BLaER1 (cell line): ENCODE results near the gene PPARD.
"Not testable (repeated sequence)": the region's sequence is repeated elsewhere in the genome, so short reads cannot be mapped to it uniquely, and the experiment has no call there.

ENCODE experiments used
- H3K27ac ChIP-seq: shearing (Covaris generic); formaldehyde crosslinking; 2 replicates; pipeline ENCODE4 v1.8.1; 2022
- H3K27me3 ChIP-seq: shearing (Covaris generic); formaldehyde crosslinking; 2 replicates; pipeline ENCODE4 v1.8.1; 2022
- H3K36me3 ChIP-seq: shearing (Covaris generic); formaldehyde crosslinking; 2 replicates; pipeline ENCODE4 v1.8.1; 2022
- H3K4me1 ChIP-seq: shearing (Covaris generic); formaldehyde crosslinking; 2 replicates; pipeline ENCODE4 v1.8.1; 2022
- H3K4me2 ChIP-seq: shearing (Covaris generic); formaldehyde crosslinking; 2 replicates; pipeline ENCODE4 v1.8.1; 2022
- H3K4me3 ChIP-seq: shearing (Covaris generic); formaldehyde crosslinking; 2 replicates; pipeline ENCODE4 v1.8.1; 2022
- H3K9ac ChIP-seq: shearing (Covaris generic); formaldehyde crosslinking; 2 replicates; pipeline ENCODE4 v1.8.1; 2022
- H3K9me3 ChIP-seq: shearing (Covaris generic); formaldehyde crosslinking; 2 replicates; pipeline ENCODE4 v1.8.1; 2022
- H4K20me1 ChIP-seq: shearing (Covaris generic); formaldehyde crosslinking; 2 replicates; pipeline ENCODE4 v1.8.1; 2022
- Cebpa-rat ChIP-seq: shearing (Covaris generic); IDR thresholded peaks from 2 replicates; pipeline ENCODE4 v1.8.1; 2022

PPARD gene

DNA sequence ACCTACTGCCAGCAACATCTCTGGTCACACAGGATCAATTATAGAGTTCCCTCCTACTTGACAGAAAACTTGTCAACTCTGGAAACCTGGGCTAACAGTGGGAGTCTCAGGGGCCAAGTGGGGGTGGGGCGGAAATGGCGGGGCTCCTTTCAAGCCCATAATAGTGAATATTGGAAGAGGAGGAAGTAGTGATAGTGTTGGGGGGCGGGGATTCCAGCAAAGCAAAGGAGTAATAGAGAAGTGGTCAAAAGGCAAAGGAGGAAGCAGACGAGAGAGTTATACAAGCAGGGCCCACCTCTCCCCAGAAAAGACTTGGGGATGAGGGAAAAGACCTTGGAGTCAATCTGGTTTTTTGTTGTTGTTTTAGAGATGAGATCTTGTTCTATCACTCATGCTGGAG is 42.7 kb upstream of the PPARD start:
- Histone ChIP-seq H3K27ac (peak overlapping the region; percentile 98), H3K27me3 (no peaks in the 10 kb centered on the region), H3K36me3 (peaks cover 26% of the 10 kb centered on the region), H3K4me2 (peak overlapping the region; percentile 100), H3K4me3 (peak overlapping the region; percentile 83), H3K9ac (peak overlapping the region; percentile 96), H3K9me3 (no peaks in the 10 kb centered on the region), H4K20me1 (peaks cover 38% of the 10 kb centered on the region), H3K4me1 (peaks cover 95% of the 10 kb centered on the region)
- no peak for TF ChIP-seq Cebpa-rat

DNA sequence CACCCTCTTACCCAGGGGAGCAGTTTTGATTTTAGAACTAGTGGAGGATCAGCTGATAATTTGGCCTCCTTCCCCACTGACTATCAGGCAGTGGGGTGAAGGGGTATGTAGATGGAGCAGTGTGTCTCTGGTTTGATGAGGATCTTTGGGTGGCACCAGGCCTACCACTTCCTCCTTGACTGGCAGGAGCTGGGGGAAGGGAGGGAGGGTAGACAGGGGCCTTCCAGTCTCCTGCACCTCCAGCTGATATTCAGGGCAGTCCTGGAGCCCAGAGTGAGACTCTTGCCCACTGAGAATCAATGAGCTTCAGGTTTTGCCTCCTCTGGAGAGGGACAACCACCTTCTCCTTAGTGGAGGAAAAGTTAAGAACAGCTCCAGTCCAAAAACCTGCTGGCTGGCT is 41.5 kb upstream of the PPARD start:
- no peaks in the 10 kb centered on the region for H3K27me3 ChIP-seq
- H3K4me1 ChIP-seq: peaks cover 83% of the 10 kb centered on the region
- peak overlapping the region; percentile 32 for H3K9ac ChIP-seq
- H3K36me3 ChIP-seq: peaks cover 31% of the 10 kb centered on the region
- no peaks in the 10 kb centered on the region for H3K9me3 ChIP-seq
- H3K4me2 ChIP-seq: peak overlapping the region; percentile 100
- H3K4me3 ChIP-seq: no peak overlapping the region
- H3K27ac ChIP-seq: peak overlapping the region; percentile 42; the same call in 1 of the 2 replicates
- TF ChIP-seq Cebpa-rat: no peak
- peaks cover 49% of the 10 kb centered on the region for H4K20me1 ChIP-seq

DNA sequence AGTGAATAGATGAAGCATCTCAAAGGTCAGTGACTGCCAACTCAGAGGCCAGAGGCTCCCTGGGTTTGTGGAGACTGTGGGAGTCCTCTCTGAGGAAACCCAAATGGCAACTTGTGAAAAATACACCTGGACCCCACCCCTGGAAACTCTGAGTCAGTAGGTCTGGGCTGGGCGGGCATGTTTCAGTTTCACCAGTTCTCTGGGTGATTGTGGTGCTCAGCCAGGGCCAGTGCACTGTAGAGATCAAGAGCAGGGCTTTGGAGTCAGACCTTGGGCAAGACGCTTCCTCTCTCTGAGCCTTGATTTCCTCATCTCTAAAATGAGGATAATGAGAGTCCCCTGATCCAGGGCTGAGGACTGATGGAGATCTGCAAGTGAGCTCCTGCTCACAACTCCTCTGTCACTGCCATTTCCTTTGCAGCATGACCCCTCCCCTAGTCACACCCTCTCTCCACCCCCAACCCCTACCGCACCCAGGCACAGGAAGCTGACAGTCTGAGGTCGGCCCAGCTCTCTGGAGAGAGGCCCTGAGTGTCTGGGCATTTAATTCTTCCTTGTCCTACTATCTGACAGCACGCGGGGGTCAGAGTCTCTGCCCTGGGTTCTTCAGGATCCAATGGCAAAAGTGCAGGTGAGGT is 39.6 kb upstream of the PPARD start:
- Histone ChIP-seq H3K36me3 (peaks cover 44% of the 10 kb centered on the region), H3K27ac (peak overlapping the region; percentile 69), H3K4me2 (peak overlapping the region; percentile 100), H3K9me3 (no peaks in the 10 kb centered on the region), H3K4me1 (peaks cover 66% of the 10 kb centered on the region), H4K20me1 (peaks cover 58% of the 10 kb centered on the region), H3K27me3 (no peaks in the 10 kb centered on the region), H3K9ac (peak overlapping the region; percentile 72; the same call in 1 of the 2 replicates), H3K4me3 (peak overlapping the region; percentile 44; the same call in 1 of the 2 replicates)
- TF ChIP-seq Cebpa-rat: no peak

DNA sequence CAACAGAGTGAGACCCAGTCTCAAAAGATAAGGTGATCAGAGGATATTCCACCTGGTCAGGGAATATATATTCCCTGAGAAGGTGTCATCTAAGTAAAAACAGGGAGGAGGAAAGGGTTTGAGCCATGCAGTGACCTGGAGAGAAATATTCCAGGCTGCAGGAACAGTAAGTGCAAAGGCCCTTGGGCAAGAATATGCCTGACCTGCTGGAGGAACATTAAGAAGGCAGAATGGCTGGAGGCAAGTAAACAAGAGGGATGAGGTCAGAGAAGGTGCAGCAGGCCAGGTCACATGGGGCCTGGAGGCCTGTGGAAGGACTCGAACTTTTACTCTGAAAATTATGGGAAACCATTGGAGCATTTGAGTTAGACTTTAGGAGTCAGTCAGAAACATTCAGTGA is 38.1 kb upstream of the PPARD start:
- no peaks in the 10 kb centered on the region for H3K27me3 ChIP-seq
- peaks cover 56% of the 10 kb centered on the region for H3K4me1 ChIP-seq
- no peak for TF ChIP-seq Cebpa-rat
- H3K9me3 ChIP-seq: no peaks in the 10 kb centered on the region
- peaks cover 57% of the 10 kb centered on the region for H3K36me3 ChIP-seq
- peaks cover 65% of the 10 kb centered on the region for H4K20me1 ChIP-seq
- H3K27ac ChIP-seq: no peak overlapping the region
- no peak overlapping the region for H3K4me3 ChIP-seq
- H3K9ac ChIP-seq: no peak overlapping the region
- H3K4me2 ChIP-seq: no peak overlapping the region

DNA sequence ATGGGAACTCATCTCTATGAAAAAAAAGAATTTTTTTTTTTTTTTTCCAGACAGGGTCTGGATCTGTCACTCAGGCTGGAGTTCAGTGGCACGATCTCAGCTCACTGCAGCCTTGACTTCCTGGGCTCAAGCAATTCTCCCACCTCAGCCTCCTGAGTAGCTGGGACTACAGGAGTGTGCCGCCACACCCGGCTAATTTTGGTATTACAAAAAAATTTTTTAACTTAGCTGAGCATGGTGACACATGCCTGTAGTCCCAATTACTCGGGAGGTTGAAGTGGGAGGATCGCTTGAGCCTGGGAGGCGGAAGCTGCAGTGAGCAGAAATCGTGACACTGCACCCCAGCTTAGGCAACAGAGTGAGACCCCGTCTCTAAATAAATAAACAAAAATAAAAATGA is 37.2 kb upstream of the PPARD start:
- Histone ChIP-seq H3K36me3 (peaks cover 64% of the 10 kb centered on the region), H3K9me3 (no peaks in the 10 kb centered on the region), H3K4me1 (peaks cover 56% of the 10 kb centered on the region), H4K20me1 (peaks cover 70% of the 10 kb centered on the region), H3K27ac (no peak overlapping the region), H3K27me3 (no peaks in the 10 kb centered on the region), H3K9ac (no peak overlapping the region), H3K4me2 (no peak overlapping the region), H3K4me3 (no peak overlapping the region)
- TF ChIP-seq Cebpa-rat: no peak

DNA sequence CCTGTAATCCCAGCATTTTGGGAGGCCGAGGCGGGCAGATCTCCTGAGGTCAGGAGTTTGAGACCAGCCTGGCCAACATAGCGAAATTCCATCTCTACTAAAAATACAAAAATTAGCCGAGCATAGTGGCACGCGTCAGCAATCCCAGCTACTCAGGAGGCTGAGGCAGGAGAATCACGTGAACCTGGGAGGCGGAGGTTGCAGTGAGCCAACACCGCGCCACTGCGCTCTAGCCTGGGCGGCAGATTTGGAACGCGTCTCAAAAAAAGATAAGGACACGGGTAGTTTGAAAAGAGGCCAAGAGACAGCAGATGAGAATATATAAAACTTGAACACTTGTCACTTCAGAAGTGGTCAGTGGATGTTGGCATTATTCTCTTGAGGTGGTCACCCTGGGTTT is 35.2 kb upstream of the PPARD start:
- H3K36me3 ChIP-seq: peaks cover 58% of the 10 kb centered on the region
- not testable (repeated sequence) for H3K27me3 ChIP-seq, H3K9ac ChIP-seq, H3K27ac ChIP-seq, H3K4me2 ChIP-seq, H3K4me3 ChIP-seq, H3K9me3 ChIP-seq
- H4K20me1 ChIP-seq: peaks cover 57% of the 10 kb centered on the region
- peaks cover 56% of the 10 kb centered on the region for H3K4me1 ChIP-seq

DNA sequence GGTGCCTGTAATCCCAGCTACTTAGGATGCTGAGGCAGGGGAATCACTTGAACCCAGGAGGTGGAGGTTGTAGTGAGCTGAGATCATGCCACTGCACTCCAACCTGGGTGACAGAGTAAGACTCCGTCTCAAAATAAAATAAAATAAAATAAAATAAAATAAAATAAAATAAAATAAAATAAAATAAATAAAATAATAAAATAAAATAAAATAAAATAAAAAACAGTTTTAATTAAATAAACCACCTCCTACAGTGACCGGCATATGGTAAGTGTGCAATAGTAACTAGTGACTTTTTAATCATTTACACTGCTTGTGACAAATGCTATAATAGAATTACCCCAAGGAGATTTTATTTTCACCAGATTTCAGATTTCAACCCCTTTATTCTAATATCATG is 33.8 kb upstream of the PPARD start:
- H4K20me1 ChIP-seq: peaks cover 43% of the 10 kb centered on the region
- peaks cover 50% of the 10 kb centered on the region for H3K4me1 ChIP-seq
- not testable (repeated sequence) for H3K9me3 ChIP-seq, H3K27me3 ChIP-seq, H3K4me3 ChIP-seq, H3K27ac ChIP-seq, H3K9ac ChIP-seq, H3K4me2 ChIP-seq
- peaks cover 69% of the 10 kb centered on the region for H3K36me3 ChIP-seq

DNA sequence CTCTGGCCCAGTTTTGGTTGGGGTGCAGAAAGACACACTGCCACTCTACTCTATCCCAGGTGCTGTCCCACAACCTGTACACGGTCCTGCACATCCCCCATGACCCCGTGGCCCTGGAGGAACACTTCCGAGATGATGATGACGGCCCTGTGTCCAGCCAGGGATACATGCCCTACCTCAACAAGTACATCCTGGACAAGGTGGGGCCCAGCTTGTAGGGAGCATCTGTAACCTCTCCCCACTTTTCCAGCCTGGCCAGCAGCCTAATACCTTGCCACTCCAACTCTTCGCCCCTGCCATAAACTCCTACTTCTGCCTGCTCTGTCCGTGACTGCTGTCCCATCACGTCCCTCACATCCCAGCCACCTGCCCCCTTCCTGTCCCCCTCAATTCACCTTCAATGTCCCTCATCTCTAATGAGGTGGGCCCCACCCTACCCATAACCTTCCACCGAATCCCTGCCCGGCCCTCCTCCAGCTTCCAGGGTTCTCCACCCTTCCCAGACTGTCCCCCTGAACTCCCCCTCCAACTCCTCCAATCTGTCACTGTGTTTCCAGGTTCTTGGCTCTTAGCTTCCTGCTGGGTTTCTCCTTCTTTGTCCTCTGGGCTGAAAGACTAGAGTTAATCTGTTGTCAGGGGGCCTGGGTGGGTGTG is 32.6 kb upstream of the PPARD start:
- Histone ChIP-seq H3K36me3 (peaks cover 65% of the 10 kb centered on the region), H3K4me1 (peaks cover 42% of the 10 kb centered on the region)

DNA sequence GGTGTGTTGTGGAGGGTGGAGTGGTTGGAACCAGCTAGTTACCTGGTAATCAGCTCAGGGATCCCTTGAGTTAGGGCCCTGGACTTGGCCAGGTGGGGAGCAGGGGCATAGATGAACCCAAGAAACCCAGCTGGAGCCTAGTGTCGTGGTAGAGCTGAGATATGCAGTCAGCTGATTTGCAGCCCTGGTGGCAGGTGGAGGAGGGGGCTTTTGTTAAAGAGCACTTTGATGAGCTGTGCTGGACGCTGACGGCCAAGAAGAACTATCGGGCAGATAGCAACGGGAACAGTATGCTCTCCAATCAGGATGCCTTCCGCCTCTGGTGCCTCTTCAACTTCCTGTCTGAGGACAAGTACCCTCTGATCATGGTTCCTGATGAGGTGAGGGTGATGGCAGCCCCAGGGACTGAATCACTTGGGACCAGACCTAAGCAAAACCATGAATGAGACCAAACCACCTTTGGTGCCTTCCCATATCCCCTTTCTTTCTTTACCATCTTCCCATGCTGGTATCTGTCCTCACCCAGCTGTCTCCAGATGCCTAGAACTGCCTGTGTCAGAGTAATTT is 32.0 kb upstream of the PPARD start:
- Histone ChIP-seq H3K9me3 (no peaks in the 10 kb centered on the region), H3K27ac (peak overlapping the region; percentile 88), H3K9ac (peak overlapping the region; percentile 72; the same call in 1 of the 2 replicates), H4K20me1 (peaks cover 25% of the 10 kb centered on the region; the same call in 1 of the 2 replicates), H3K27me3 (no peaks in the 10 kb centered on the region), H3K4me1 (peaks cover 42% of the 10 kb centered on the region), H3K4me3 (0 out of 2 replicates have a peak overlapping the region, but pooled peaks have one; percentile 4), H3K36me3 (peaks cover 65% of the 10 kb centered on the region), H3K4me2 (peak overlapping the region; percentile 92)
- no peak for TF ChIP-seq Cebpa-rat

More for the DNA sequence above, 32.6 kb upstream of the PPARD start:
- H4K20me1 ChIP-seq: peaks cover 31% of the 10 kb centered on the region; the same call in 1 of the 2 replicates
- peak overlapping the region; percentile 92 for H3K4me2 ChIP-seq
- peak overlapping the region; percentile 72; the same call in 1 of the 2 replicates for H3K9ac ChIP-seq
- 0 out of 2 replicates have a peak overlapping the region, but pooled peaks have one; percentile 4 for H3K4me3 ChIP-seq
- H3K27ac ChIP-seq: peak overlapping the region; percentile 88
- no peaks in the 10 kb centered on the region for H3K27me3 ChIP-seq
- TF ChIP-seq Cebpa-rat: no peak
- H3K9me3 ChIP-seq: no peaks in the 10 kb centered on the region
